ENCODE data around the gene CORO1C. TPM values are rescaled to one million over a fixed set of nuclear protein-coding genes. Genes with fewer than 3 reads are reported as not detected.

The CORO1C gene
- total RNA-seq, 1 donor from 2014 or later, result 164 TPM

DNA sequence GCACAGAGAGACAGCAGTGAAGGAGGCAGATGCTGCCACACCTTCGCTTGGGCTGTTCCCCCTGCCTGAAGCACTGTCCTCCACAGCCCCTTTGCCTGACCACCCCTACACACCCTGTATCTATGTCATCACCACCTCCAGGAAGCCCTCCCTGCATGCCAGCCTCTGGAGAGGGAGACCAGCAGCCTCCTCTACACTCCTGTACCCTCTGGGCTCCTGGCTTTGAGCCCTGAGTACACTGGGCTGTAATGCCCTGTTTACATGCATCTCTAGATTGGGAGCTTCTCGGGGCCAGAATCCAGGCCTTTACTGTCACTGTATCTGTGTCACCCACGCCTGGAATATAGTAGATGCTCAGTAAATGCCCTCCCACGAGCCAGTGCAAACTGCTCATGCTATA lies 127.6 kb downstream of the CORO1C start:
- Histone ChIP-seq H3K36me3 (ENCODE audit: control insufficient read depth, insufficient read depth, low read length) (no peaks in the 10 kb centered on the region), H3K27me3 (ENCODE audit: control insufficient read depth, insufficient read depth, low read length) (no peaks in the 10 kb centered on the region), H3K4me3 (ENCODE audit: low read depth, low read length) (no peak overlapping the region)
- DNase-seq (ENCODE audit: low read depth), result no peak
- TF ChIP-seq, protein P1, sequence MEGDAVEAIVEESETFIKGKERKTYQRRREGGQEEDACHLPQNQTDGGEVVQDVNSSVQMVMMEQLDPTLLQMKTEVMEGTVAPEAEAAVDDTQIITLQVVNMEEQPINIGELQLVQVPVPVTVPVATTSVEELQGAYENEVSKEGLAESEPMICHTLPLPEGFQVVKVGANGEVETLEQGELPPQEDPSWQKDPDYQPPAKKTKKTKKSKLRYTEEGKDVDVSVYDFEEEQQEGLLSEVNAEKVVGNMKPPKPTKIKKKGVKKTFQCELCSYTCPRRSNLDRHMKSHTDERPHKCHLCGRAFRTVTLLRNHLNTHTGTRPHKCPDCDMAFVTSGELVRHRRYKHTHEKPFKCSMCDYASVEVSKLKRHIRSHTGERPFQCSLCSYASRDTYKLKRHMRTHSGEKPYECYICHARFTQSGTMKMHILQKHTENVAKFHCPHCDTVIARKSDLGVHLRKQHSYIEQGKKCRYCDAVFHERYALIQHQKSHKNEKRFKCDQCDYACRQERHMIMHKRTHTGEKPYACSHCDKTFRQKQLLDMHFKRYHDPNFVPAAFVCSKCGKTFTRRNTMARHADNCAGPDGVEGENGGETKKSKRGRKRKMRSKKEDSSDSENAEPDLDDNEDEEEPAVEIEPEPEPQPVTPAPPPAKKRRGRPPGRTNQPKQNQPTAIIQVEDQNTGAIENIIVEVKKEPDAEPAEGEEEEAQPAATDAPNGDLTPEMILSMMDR (IDR thresholded peaks at IDR 0.05; ENCODE audit: insufficient read depth, low read length, poor library complexity, severe bottlenecking), result no peak

DNA sequence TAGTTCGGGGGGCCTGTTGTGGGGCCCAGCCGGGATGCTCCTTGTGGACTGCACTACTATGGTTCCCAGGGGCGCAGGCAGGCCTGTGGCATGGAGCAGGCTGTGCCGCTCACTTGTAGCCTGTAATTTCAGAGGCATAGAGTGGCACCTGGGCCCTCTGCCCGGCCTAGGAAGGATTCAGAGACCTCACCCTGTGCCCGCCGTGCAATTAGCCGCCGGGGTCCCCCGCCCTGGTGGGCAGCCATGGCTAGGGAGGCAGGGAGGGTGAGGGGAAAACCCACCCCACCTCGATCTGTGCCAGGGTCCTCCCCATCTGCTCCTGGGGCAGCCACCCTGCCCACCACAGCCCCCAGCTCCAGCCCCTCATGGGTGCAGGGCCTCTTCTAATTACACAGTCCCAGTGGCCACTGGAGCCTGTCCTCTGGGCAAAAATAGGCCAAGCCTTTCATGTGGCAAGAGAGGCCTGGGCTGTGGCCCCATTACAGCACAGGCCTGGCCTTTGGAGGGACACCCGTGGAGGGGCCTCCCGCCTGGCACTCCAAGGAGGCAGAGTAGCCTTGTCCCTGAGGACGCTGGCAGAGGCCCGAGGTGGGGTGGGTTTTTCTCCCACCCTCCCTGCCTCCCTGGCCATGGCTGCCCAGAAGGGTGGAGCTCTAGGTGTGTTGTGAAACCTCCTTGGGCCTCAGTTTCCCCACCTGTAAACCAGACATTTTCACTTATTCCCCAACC lies 128.2 kb downstream of the CORO1C start:
- no peak for DNase-seq (ENCODE audit: low read depth)
- TF ChIP-seq, protein P1 (IDR thresholded peaks at IDR 0.05; ENCODE audit: insufficient read depth, low read length, poor library complexity, severe bottlenecking), result no peak

DNA sequence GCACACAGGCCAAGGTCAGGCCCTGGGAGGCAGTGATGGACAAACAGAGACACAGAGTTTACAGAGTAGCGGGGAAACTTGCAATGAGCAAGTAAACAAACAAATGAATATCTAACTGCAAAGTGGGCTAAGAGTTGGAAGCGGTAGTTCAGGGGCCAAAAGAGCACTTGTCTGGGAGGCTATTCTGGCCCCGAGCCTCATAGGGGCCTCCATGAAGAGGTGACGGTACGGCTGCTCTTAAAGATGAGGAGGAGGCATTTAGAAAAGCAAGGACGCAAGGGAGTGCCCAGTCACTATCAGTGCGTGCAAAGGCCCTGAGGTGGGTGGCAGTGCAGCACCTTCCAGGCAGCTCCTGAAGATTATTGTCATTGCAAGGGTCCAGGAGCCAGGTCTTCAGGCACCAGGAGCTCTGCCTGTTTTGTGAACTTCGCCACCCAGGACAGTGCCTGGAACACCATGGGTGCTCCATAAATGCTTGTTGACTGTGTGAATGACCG lies 129.1 kb downstream of the CORO1C start:
- DNase-seq (ENCODE audit: low read depth), result no peak
- TF ChIP-seq, protein P1 (IDR thresholded peaks at IDR 0.05; ENCODE audit: insufficient read depth, low read length, poor library complexity, severe bottlenecking), result no peak
- H3K27me3 ChIP-seq (ENCODE audit: control insufficient read depth, insufficient read depth, low read length), result peaks cover 2% of the 10 kb centered on the region
- H3K4me3 ChIP-seq (ENCODE audit: low read depth, low read length), result no peak overlapping the region
- no peaks in the 10 kb centered on the region for H3K36me3 ChIP-seq (ENCODE audit: control insufficient read depth, insufficient read depth, low read length)

More for the DNA sequence above, 128.2 kb downstream of the CORO1C start:
- Histone ChIP-seq H3K4me3 (ENCODE audit: low read depth, low read length) (no peak overlapping the region), H3K36me3 (ENCODE audit: control insufficient read depth, insufficient read depth, low read length) (no peaks in the 10 kb centered on the region), H3K27me3 (ENCODE audit: control insufficient read depth, insufficient read depth, low read length) (peaks cover 1% of the 10 kb centered on the region)

DNA sequence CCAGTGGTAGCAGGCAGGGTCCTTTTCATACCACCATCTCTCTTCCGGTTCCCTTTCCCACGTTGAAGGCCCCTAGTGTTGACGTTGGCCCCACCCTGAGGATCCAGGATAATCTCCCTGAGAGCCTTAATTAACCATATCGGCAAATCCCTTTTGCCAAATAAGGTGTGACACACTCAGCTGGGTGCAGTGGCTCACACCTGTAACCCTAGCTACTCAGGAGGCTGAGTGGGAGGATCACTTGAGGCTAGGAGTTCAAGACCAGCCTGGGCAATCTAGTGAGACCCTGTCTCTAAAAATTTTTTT lies 130.7 kb downstream of the CORO1C start:
- DNase-seq (ENCODE audit: low read depth), result no peak
- Histone ChIP-seq H3K27me3 (ENCODE audit: control insufficient read depth, insufficient read depth, low read length) (peaks cover 5% of the 10 kb centered on the region), H3K36me3 (ENCODE audit: control insufficient read depth, insufficient read depth, low read length) (no peaks in the 10 kb centered on the region), H3K4me3 (ENCODE audit: low read depth, low read length) (no peak overlapping the region)
- TF ChIP-seq, protein P1 (IDR thresholded peaks at IDR 0.05; ENCODE audit: insufficient read depth, low read length, poor library complexity, severe bottlenecking), result no peak

DNA sequence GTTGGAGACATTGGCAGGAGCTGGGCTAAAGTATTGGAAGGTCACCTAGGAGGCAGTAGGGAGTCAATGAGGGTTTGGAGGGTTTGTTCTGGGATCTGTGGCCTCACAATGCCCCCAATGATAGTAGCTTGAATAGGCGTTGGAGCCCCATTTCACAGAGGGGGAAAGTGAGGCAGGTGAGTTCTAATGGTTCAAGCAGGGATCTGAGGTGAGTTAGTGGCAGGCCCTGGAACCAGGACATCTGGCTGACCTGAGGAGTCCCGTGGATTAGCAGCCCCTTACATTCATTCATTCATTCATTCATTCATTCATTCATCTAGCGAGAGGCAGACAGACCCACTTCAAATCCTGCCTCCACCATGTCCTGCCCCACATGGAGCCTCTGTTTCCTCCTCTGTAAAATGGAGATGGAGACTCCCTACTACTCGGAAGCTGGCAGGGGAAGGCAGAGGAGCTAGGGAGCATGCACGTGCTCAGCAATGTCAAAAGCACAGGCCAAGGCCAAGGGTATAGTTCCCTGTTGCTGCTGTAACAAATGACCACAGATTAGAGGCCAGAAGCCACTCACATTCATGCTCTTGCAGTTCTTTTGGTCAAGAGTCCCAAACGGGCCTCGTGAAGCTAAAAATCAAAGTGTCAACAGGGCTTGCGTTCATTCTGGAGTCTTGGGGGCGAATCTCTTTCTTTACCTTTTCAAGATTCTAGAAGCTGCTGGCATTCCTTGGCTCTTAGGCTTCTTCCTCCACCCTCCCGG lies 131.2 kb downstream of the CORO1C start:
- Histone ChIP-seq H3K36me3 (ENCODE audit: control insufficient read depth, insufficient read depth, low read length) (no peaks in the 10 kb centered on the region), H3K27me3 (ENCODE audit: control insufficient read depth, insufficient read depth, low read length) (peaks cover 5% of the 10 kb centered on the region), H3K4me3 (ENCODE audit: low read depth, low read length) (no peak overlapping the region)
- TF ChIP-seq, protein P1 (IDR thresholded peaks at IDR 0.05; ENCODE audit: insufficient read depth, low read length, poor library complexity, severe bottlenecking), result no peak
- no peak for DNase-seq (ENCODE audit: low read depth)

All from kidney epithelial cell (primary cell).